Activated CD8-positive, alpha-beta memory T cell treated with anti-CD3 and anti-CD28 coated beads for 4 hours (primary cell): ENCODE results near the gene CNTNAP2.

Experiments
- DNase-seq, 2 donors: peaks; one replicate each; pipeline ENCODE4 v3.0.0-alpha.2; 2020; ENCODE audit warnings: low read depth in 2 of 2

CNTNAP2 gene

DNA sequence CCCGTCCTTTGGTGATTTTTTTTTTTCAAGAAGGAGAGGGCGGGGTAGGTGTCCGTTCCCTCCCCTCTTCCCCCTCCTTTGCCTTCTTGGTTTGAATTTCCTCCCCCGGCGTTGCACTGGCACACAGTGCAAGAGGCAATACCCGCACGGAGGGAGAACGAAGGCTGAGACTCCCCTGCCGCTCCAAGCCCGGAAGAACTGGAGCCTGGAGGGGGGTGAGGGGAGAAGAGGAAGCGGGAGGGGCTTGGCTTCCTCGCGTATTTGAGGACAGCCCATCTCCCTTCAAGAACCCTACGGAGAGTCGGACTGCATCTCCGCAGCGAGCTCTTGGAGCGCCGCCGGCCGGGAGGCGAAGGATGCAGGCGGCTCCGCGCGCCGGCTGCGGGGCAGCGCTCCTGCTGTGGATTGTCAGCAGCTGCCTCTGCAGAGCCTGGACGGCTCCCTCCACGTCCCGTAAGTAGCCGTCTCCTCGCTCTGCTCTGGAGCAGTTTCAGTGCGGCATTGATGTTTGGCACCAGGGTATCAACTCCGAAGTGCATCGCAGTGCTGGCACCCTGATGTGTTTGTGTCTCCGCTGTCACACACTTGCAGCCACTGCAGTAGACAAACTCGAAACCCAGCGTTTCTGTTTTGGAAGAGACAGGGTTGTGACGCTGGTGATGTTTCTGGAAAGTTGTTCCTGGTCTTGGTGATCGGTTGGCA is at the start of gene CNTNAP2:
Gene CNTNAP2, plus strand, starts transcription at position 281 of the 702 bp plus-strand sequence. Its CDS starts 76 bp downstream, at position 357.
- DNase-seq, result no peak

- DNase-seq, result no peak
Observed at GRCh38 chr7:146067880-146068279, 48.7 kb upstream of the CNTNAP2 start.

- DNase-seq, result no peak
Observed at GRCh38 chr7:146074195-146074765, 42.3 kb upstream of the CNTNAP2 start.

- DNase-seq, result no peak
Observed at GRCh38 chr7:146076344-146076743, 40.3 kb upstream of the CNTNAP2 start.

GRCh38 chr7:146084086-146084485 is 32.5 kb upstream of the CNTNAP2 start:
- DNase-seq, result no peak

- no peak for DNase-seq
Observed at GRCh38 chr7:146090023-146090645, 26.5 kb upstream of the CNTNAP2 start.

DNA sequence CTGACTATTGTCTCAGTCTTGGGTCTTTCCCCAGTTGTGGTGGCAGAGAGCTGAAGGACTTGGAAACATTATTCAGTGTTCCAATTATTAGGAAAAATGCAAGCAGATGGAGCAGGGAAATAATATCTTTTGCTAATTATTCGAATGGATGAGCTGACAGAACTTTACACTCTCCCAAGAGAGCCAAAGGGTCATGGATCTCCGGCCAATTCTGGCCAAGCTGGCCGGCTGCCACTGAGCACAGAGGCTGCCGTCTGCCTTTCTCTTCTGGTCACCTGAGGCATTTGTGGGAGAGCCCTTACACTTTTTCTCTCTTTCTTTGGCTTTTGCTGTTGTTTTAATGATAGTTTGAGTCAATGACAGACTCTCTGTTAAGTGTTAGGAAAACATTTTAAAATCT is 22.2 kb upstream of the CNTNAP2 start:
- no peak for DNase-seq

DNA sequence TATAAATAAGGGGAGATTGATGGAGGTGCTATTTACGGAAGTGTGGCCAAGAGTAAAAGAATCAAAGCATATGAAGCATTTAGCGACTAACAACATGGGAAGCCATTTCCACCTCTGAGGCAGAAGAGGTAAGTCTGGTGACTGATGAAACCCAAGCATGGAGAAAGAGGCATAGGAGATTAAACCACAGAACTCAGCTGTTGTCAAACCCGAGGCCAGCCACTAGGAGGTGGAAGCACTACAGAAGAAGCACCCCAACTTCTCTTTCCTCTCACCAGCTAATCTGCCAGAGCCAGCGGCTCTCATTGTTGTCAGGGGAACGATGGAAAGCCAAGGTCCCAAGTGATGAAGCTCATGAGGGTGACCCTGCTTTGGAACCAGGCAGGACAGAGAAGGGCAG is 19.6 kb upstream of the CNTNAP2 start:
- DNase-seq, result no peak

DNA sequence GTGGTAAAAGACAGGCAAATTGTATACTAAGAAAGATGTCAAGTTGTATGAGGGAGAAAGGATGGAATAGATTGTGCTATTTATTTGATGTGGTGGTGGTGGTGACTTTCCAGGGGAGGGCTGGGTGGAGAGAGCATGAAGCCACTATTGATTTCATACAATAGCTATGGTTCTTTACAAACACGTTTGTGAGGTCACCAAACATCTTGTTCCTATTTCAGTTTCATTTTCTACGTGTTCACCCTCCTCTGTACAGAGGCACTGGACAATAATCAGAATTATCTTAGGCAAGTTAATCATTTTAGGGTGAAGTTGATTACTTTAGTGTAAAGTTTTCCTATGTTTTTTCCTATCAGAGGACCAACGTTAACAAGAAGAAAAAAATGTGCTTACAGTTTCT is 10.3 kb upstream of the CNTNAP2 start:
- DNase-seq, result no peak

DNA sequence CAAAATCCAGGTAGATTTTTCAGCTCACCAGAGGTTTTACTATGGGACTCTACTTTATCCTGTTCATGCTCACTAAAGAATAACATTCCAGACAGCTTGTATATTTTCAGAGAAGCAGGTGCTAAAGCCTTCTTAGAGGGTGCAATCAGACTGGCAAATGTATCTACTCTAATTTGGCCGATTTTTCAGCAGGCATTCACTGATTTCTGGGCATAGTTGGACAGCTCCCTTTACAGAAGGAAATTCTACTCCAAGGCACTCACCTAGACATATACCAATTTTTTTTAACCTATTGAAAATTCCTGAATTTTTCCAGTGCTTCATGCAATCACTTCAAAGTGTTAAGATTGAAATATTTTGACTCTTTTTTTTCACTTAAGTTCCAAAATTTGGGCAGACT is 3.8 kb upstream of the CNTNAP2 start:
- DNase-seq, result no peak

GRCh38 chr7:146115548-146115850 is 1.1 kb upstream of the CNTNAP2 start:
- DNase-seq, result no peak

- DNase-seq, result no peak
Observed at GRCh38 chr7:146115851-146116520, 615 bp upstream of the CNTNAP2 start.

DNA sequence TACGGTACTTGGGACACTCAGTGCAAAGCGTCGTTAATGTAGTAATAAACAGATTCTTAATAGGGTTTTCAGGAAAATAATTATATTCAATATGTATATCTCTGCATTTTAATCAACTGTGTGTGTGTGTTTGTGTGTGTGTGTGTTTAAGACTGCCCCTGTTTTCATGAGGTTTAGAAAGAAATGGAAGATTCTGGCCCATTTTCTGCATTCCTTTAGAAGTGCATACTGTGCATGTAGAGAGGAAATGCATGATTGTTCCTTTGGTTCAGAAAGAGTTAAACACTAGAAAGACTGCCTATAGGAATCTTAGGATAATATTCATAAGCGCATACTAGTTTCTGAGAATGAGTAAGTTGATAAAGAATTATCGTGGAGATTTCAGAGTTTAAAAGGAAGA is 975 bp downstream of the CNTNAP2 start:
- no peak for DNase-seq

DNA sequence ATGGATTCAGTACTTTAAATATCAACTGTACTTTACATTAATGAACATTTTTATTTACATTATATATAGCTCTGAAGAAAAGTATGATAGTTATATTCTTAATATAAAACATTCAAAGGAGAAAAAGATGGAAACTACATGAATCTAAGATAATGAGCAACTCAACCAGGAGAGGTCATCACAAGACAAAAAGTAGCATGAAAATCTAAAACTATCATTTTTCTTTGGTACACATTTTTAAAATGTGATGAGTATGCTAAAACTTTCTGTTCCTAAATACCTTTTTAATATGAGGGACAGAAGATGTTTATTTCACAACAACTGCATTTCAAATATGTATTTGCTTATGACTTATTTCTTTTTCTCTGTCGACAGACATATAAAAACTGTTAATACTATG is 2.4 kb downstream of the CNTNAP2 start:
- no peak for DNase-seq

DNA sequence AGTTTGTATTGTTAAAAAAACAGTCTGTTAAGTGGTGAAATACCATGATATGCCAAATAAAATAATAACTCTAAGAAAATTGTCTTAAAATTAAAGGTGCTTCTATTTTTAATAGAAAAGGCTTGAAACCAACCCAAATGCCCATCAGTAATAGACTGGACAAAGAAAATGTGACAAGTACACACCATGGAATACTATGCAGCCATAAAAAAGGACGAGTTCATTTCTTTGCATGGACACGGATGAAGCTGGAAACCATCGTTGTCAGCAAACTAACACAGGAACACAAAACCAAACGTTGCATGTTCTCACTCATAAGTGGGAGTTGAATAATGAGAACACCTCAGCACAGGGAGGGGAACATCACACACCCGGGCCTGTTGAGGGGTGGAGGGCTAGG is 7.1 kb downstream of the CNTNAP2 start:
- DNase-seq, result no peak

DNA sequence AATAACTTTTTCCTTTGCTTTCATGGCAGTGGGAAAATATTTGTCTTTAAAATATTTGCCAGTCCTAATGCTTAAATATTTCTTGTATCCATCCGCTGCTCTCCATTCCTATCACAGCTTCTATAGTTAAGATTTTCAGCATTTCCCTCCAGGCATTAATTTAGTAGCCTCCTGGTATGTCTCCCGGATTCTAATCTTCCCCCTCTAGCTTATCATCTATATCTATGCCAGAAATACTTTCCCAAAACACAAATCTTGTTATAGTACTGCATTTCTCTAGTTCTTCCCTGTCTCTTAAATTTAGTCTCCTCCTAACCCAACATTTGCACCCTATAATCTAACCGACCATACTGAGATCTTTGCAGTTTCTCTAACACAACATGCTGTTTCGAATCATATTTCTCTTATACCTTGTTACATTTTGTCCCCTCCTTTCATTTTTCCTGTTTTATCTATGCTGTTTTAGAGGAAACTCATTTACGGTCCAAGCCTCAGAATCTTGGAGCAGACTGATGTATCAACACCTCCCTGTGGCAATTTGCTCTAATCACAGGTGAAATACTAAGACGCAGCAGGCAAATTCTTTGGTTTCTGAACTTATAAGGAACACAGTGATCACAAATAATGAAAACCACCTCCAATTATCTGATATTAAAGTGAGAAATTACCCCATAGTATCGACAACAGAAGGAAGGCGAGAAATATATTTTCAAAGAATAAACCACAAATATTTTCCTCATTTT is 10.3 kb downstream of the CNTNAP2 start:
- DNase-seq, result no peak

DNA sequence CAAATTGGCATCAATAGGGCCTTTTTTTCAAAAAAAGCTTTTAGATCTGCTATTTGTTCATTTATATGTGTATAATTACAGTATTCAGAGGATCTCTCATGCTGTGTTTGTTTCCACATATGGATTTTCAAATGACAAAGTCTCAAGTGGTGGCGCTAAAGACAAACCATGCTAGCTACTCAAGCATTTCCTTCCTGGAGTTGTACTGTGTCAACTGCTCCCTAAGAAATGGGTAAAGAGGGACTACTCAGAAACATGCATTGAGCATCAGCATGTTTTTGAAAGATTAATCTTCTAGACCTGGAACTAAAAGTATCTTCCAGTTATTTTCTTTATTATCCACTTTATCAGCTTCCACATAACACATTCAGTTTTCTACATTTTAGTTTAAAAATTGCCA is 12.7 kb downstream of the CNTNAP2 start:
- no peak for DNase-seq

DNA sequence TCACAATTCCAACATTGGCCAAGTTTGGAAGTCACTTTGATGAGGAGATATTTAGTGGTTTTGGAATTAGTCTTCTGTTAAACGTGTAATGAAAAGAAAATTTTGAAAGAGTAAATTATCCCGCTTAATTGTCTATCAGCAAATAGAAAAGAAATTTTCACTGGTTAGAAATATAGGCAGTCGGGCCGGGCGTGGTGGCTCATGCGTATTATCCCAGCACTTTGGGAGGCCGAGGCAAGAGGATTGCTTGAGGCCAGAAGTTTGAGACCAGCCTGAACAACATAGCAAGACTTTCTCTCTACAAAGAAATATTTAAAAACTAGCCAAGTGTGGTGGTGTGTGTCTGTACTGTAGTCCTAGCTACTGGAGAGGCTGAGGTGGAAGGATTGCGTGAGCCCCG is 13.4 kb downstream of the CNTNAP2 start:
- DNase-seq, result no peak

- no peak for DNase-seq
Observed at GRCh38 chr7:146131701-146132100, 15.1 kb downstream of the CNTNAP2 start.

DNA sequence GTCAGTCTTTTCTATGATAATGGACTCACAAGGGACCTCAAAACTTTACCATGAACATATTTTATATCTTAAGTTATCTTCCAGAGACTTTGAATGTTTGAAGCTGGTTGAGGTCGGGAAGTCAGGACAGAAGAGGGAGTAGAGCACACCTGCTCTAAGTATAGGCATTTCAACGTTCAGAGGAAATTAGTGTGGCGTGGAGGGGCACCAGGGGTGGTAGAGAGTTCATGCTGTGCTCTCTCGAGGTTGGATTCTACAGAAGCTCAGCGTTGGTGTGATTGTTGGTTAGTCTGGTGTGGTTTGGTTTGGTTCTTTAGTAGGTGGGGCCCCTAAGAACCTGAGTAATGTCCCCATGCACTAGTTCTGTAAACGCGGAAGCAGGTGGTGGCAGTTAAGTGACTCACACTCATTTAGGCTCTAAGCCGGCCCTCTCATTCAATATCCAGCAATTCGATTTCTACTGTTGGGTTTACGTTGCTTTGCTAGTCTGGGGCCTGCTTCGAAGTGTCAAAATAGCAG is 19.8 kb downstream of the CNTNAP2 start:
- no peak for DNase-seq

GRCh38 chr7:146138926-146139325 is 22.3 kb downstream of the CNTNAP2 start:
- DNase-seq, result no peak
